Activated T-cell treated with anti-CD3 and anti-CD28 coated beads for 4 hours (primary cell): ENCODE data around the gene KIF12.
"Not testable (repeated sequence)": the region's sequence is repeated elsewhere in the genome, so short reads cannot be mapped to it uniquely, and the experiment has no call there.

ENCODE experiments used
- DNase-seq: peaks from one replicate; pipeline ENCODE4 v3.0.0-alpha.2; 2020

Gene KIF12

DNA sequence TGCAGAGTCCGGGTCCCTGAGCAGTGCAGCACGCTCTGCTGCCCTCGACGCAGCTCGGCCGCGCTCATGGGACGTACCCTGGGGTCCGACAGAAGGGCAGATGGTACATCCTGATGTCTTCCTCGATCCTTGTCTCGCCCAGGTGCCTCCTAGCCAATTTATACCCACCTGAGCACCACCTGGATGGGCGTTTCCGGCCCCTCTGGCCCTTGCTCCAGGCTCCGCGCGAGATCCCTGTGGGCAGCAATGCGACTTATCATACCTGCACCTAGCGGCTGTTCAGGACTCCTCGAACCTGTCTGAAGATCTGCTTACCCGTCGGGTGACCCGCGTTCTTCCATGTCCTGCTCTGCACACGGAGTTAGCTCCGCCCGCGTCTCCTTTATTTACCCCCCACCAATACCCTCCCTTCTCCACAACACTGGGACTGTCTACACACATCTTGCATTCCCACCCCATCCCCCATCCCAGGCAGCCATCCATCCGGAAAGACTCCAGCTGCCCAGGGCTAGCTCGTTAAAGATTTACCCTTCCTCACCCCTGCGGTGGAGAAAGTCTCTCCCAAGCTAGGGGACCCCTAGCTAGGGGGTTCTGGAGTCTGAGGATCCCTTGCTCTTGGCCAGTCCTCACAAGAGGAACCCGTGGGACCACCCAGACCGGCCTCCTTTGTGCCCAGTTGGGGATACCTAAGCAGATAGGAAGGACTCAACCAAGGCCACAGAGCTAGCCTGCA is at the start of gene KIF12:
Gene KIF12 (minus strand): TSS at position 357 of the 733 bp plus-strand sequence. CDS start 16 bp downstream, at position 341.
- no peak for DNase-seq

DNA sequence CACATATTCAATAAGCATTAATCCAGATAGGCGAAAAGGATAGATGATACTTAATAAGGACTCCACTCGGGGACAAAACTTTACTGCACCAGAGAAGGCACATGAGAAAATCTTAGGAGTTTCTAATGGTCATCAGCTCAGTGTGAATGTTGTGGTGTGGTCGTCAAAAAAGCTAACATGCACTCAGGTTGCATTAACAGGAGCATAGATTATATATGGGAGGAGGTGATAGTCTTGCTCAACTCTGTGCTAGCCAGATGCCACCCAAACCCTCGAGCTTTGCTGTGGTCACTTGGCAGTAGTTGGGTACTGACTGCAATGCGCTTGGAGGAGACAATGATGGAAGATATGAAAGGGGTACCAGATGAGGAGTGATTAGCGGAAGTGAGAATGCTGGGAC is 47.6 kb upstream of the KIF12 start:
- no peak for DNase-seq

DNA sequence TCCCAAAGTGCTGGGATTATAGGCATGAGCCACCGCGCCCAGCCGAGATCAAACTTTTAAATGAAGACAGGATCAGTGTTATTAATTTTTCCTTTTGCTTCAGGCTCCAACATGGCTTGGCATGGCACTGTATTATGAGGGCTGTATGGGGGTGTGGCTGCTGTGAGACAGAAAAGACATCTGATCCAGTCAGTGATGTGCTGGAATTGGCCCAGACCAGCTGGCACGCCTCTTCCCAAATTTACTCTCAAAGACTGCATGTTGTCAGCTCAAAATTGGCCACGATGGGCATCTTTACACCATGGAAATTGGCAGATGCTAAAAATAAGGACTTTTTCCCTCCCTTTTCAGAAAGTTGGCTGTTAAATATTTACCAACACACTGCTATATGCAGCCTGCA is 44.1 kb upstream of the KIF12 start:
- DNase-seq, result no peak

DNA sequence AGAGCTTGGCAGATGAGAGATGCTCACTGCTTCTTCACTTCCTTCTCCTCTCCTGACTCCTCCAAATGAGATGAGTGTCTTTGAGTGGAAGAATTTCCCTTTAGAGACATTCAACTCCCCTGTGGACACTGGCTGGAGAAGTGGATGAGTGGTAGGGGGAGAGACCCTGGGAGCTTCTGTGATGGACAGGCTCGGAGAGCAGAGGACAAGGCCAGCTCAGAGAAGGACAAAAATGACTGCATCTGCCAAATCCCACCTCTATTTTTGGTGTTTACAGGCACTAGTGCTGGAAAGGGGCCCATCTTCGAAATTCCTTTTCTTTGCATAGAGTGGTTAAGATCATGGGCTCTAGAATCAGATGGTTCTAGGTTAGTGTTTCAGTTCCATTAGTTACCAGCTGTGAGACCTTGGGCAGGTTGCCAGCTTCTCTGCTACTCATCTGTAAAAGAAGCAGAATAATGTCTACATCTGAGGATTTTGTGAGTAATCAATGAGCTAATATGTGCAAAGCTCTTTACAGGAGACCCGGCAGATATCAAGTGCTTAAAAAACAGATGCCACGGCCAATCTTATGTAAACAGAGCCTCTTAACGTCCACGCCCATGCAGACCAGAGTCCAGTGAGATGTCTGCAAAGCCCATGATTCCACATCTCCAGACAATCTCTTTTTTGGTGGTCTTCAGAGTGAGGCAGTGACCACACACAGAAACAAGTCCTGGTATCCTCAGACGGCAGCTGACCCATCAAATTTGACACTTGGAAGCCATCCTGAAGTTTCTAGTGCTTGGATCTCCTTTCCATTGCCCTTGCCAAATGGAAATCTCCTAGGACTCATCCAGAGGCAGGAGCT is 42.7 kb upstream of the KIF12 start:
- DNase-seq, result no peak

GRCh38 chr9:114140850-114141249 is 41.8 kb upstream of the KIF12 start:
- DNase-seq, result no peak

- DNase-seq, result no peak
Measured at GRCh38 chr9:114140401-114140800, 41.3 kb upstream of the KIF12 start.

DNA sequence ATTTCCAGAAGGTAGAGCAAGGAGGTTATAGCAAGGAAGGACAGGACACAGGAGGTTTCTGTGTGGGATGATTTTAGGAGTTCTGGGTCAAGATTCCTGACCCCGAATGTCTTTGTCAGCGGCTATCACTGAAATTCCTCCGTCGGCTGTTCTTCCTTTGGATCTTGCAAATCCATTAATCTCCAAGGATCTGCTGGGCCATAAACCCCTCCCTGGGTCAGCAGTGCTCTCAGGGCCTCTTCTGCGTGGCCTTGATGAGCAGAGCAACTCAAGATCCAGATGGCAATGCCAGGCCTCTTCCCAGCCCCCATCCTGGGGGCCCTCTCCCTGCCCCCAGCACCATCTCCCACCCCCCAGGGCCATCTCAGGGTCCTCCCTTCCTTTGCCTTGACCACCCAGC is 40.0 kb upstream of the KIF12 start:
- no peak for DNase-seq

- DNase-seq, result no peak
Measured at GRCh38 chr9:114138552-114138971, 39.5 kb upstream of the KIF12 start.

DNA sequence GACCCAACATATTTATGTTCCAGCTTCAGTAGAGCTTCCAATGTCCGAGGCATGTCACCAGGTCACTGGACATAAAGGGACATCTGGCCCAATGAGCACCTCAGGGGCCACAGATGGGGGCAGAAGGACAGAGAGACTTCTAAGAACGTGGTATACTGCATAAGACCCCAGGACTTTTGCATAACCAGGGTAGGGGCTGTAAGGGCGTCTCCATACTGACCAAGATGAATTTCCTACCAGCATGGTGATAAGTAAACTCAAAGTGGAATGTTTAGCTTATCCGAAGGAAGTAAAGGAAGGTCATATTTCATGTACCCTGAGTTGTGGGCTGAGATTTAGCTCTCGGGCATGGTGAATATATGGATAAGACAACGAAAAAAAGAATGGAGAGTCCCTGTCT is 38.7 kb upstream of the KIF12 start:
- DNase-seq, result no peak

DNA sequence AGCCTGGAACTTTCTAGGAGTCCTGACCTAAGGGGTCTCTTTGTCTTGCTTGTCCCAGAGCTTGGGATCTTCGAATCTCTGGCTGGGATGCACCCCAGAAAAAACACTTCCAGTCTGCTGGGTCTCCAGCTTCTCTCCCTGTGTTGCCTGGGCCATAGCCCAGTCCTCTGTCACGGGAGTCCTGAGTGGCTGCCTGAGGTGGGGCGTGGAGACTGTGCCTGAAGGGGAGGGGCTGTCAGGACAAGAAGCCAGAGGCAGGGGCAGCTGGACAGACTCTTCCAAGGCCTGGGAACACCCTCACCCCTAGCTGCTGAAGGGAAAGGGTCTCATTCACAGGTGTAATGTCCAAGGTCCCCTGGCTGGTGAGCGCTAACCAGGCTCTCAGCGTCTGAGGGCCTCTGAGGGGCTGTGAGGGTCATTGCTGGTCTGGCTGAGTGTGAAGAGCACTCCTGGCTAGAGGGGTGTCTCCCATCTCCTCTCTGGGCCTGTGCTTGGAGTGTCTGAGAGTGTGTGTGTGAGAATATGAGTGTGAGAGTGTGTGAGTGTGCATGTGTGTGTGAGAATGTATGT is 35.8 kb upstream of the KIF12 start:
- DNase-seq, result no peak

DNA sequence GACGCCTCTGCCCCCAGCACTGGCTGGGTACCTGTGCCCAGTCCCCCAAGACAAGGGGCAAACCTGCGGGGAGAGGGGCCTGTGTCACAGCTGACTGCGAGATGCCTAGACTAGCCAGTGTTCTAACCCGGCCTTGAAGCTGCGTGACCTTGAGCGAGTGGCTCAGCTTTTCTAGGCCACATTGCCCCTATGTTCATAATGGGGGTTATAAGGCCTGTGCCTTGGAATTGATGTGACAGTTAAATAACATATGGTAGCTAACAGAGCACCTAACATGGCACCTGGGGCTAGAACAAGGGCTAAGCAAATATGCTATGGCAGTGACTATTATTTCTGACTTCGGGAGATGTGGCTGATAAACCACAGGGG is 33.4 kb upstream of the KIF12 start:
- no peak for DNase-seq

DNA sequence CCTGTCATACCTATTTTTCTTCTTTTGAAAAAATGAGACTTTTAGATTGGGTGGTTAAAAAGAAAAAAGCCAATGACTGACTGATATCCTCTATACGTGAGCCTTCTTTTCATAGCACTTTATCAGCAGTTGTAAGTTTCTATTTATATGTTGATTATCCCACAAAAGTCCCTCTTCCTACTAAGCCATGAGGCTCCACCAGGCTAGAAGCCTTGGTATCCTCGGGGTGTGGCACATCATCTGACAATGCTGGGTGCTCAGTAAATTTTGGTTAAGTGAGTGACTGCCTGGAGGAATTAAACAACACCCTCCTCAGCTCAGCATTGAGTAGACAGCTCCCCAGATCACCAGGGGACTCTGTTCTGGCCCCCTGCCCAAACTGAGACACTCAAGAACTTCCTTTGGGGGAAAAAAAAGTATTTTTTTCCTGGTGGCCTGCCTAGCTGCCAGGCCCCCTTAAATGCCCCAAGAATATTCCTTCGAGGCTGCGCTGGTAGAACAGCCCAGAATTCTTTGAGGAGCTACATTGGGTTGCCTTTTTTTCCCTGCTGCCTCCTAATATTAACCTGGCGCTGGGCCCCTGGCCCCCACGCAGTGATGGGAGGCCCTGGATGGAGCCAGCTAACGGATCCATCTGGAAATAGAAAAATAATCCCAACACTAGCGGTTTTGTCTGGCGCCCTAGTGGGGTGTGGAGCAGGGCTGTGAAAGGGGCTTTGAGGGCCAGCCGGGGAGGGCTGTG is 32.9 kb upstream of the KIF12 start:
- DNase-seq, result no peak

DNA sequence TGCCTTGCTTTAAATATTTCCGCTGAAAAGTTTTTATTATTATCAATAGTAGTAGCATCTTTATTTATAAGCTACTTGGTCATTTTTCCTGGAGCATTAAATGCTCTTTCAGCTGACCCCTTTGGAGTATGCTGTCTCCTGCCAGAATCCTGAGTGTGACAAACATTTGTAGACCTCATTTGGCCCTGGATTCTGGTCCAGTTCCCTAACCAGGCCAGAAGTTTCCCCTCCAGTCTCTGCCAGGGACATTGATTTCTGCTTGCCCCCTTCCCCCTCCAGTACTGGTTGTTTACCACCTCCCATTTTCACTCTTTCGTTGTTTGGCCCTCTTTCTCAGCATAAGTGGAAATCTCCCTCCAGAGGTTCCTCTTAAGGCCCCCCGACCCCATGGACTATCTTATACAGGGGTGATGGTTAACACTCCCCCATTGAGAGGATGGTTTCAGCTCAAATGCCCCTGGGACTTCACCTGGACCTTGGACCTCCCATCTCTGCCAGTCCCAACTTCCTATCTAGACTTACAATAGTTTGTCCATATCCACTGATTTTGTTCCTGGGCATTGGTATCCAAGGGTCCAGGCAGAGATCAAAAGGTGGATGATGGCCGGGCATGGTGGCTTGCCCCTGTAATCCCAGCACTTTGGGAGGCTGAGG is 31.7 kb upstream of the KIF12 start:
- DNase-seq, result no peak

- DNase-seq, result no peak
Measured at GRCh38 chr9:114130141-114130540, 31.0 kb upstream of the KIF12 start.

DNA sequence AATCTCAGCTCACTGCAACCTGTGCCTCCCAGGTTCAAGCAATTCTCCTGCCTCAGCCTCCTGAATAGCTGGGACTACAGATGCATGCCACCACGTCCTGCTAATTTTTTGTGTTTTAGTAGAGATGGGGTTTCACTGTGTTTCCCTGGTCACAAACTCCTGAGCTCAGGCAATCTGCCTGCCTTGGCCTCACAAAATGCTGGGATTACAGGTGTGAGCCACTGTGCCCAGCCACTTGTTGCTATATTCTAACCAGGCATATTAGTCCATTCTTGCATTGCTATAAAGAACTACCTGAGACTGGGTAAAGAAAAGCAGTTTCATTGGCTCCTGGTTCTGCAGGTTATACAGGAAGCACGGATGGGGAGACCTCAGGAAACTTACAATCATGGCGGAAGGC is 29.7 kb upstream of the KIF12 start:
- DNase-seq, result not testable (repeated sequence)

DNA sequence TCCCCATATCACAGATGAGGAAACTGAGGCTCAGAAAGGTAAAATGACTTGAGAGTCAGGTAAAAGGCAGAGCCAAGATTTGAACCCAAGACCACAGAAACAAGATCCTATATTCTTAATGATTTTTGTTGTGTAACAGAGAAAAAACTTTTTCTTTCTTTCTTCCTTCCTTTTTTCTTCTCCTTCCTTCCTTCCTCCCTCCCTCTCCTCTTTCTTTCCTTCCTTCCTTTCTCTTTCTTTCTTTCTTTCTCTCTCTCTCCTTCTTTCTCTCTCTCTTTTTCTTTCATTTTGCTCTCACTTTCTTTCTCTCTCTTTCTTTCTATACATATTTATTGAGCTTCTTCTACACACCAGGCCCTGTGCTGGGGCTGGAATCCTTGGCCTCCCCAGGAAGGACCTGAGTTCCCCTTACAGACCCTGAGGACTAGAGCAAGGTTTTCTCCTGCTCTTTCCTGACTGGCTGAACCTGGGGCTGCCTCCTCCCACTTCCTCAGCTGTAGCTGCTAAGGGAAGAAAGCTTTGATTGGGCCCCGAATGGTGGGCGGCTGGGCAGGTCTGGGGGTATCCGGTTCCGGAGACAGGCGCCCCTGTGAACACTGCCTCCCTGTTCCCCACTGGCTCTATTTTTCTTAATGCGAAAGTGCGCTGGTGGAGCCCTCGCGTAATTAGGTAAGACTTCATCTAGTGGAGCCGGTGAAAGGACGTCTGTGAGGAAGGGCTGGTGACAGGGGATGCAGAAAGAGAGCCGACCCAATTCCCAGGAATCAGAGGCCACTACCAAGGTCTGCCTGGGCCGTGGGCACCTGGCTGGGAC is 27.4 kb upstream of the KIF12 start:
- no peak for DNase-seq

- DNase-seq, result no peak
Measured at GRCh38 chr9:114125476-114126013, 26.5 kb upstream of the KIF12 start.

GRCh38 chr9:114124666-114125475 is 25.8 kb upstream of the KIF12 start:
- DNase-seq, result no peak

GRCh38 chr9:114124138-114124537 is 25.0 kb upstream of the KIF12 start:
- no peak for DNase-seq
